IMR-90 (cell line): Measurements from ENCODE around the gene CELF5. TPM values are rescaled to one million over a fixed set of nuclear protein-coding genes. Genes with fewer than 3 reads are reported as not detected.

Experiments used
- ATAC-seq: fragments of 200-7000 bp; cut with Tn5 transposase; 2 replicates; pipeline ENCODE4 v1.9.1; 2020; ENCODE audit warnings: low read depth, mild to moderate bottlenecking, moderate library complexity
- BruUV-seq: library from RNA; stranded (reverse); fragments of 400-500 nt; replicated peaks from 2 replicates; lab custom pipeline; 2021; lab: Mats Ljungman, UMichigan
- CTCF ChIA-PET: fragments of 300-600 bp; formaldehyde crosslinking; extraction: SDS; loops from one replicate; lab custom pipeline; 2021; ENCODE audit warnings: antibody characterized with exemption; lab: Yijun Ruan, JAX
- POLR2A ChIA-PET: fragments of 300-600 bp; sonication (Branson Sonifier 250); formaldehyde crosslinking; loops from one replicate; lab custom pipeline; 2022; ENCODE audit warnings: antibody characterized with exemption; ENCODE audit not compliant: unreplicated experiment; lab: Charles Lee
- DNase-seq: peaks from one replicate; pipeline ENCODE4 v3.0.0; 2013
- H2AFZ ChIP-seq: replicated peaks from 2 replicates; pipeline ENCODE3; 2013; ENCODE audit warnings: low read length, mild to moderate bottlenecking; ENCODE audit not compliant: poor library complexity
- H2AK5ac ChIP-seq: 2 replicates; pipeline ENCODE4 v1.6.1; 2013; ENCODE audit warnings: low read depth, low read length, inconsistent platforms
- H2AK9ac ChIP-seq: replicated peaks from 2 replicates; pipeline ENCODE3; 2013; ENCODE audit warnings: mild to moderate bottlenecking, low read depth, low read length, moderate library complexity; ENCODE audit not compliant: poor library complexity
- H2BK120ac ChIP-seq: 2 replicates; pipeline ENCODE4 v1.6.1; 2013; ENCODE audit warnings: low read depth, low read length, inconsistent platforms
- H2BK15ac ChIP-seq: 3 replicates; pipeline ENCODE4 v1.6.1; 2013; ENCODE audit warnings: low read depth, low read length, inconsistent platforms
- H2BK20ac ChIP-seq: 2 replicates; pipeline ENCODE4 v1.6.1; 2013; ENCODE audit warnings: low read depth, mild to moderate bottlenecking, inconsistent platforms, low read length, moderate library complexity
- H2BK5ac ChIP-seq: 2 replicates; pipeline ENCODE4 v1.6.1; 2013; ENCODE audit warnings: mild to moderate bottlenecking, low read depth, low read length, inconsistent platforms; ENCODE audit not compliant: poor library complexity, severe bottlenecking
- H3K14ac ChIP-seq: replicated peaks from 2 replicates; pipeline ENCODE4 v1.6.1; 2013; ENCODE audit warnings: low read depth, low read length, inconsistent platforms
- H3K18ac ChIP-seq: 2 replicates; pipeline ENCODE4 v1.6.1; 2013; ENCODE audit warnings: low read depth, low read length, control low read depth
- H3K23ac ChIP-seq: 2 replicates; pipeline ENCODE4 v1.6.1; 2013; ENCODE audit warnings: low read depth, low read length, inconsistent platforms
- H3K27ac ChIP-seq: 2 replicates; pipeline ENCODE4 v1.5.1; 2013; ENCODE audit warnings: mild to moderate bottlenecking, control low read depth, low read length; ENCODE audit not compliant: insufficient read depth
- H3K27me3 ChIP-seq: 2 replicates; pipeline ENCODE4 v1.6.1; 2013; ENCODE audit warnings: low read length; ENCODE audit not compliant: control insufficient read depth, insufficient read depth
- H3K36me3 ChIP-seq: 2 replicates; pipeline ENCODE4 v1.6.1; 2013; ENCODE audit warnings: low read length, mixed read lengths; ENCODE audit not compliant: control insufficient read depth, insufficient read depth
- H3K4ac ChIP-seq: 2 replicates; pipeline ENCODE4 v1.6.1; 2013; ENCODE audit warnings: low read depth, low read length, inconsistent platforms
- H3K4me1 ChIP-seq: 2 replicates; pipeline ENCODE4 v1.6.1; 2013; ENCODE audit warnings: low read length, mixed read lengths; ENCODE audit not compliant: control insufficient read depth, insufficient read depth
- H3K4me2 ChIP-seq: 2 replicates; pipeline ENCODE4 v1.6.1; 2013; ENCODE audit warnings: low read depth, mild to moderate bottlenecking, control low read depth, low read length, moderate library complexity
- H3K4me3 ChIP-seq: 2 replicates; pipeline ENCODE4 v1.5.1; 2013; ENCODE audit warnings: low read depth, mild to moderate bottlenecking, control low read depth, low read length, moderate library complexity; ENCODE audit not compliant: insufficient read depth
- H3K56ac ChIP-seq: 2 replicates; pipeline ENCODE4 v1.6.1; 2013; ENCODE audit warnings: low read length, inconsistent platforms; ENCODE audit not compliant: insufficient read depth; ENCODE audit errors: extremely low read depth
- H3K79me1 ChIP-seq, 2 experiments: 2 replicates each; pipeline ENCODE4 v1.6.1; 2013; ENCODE audit warnings: low read length in 2 of 2, inconsistent platforms in 1 of 2, low read depth in 1 of 2
- H3K9ac ChIP-seq: 2 replicates; pipeline ENCODE4 v1.6.1; 2013; ENCODE audit warnings: low read depth, low read length, control low read depth
- H3K9me1 ChIP-seq: 2 replicates; pipeline ENCODE4 v1.6.1; 2013; ENCODE audit warnings: low read length, inconsistent platforms; ENCODE audit not compliant: insufficient read depth
- H3K9me3 ChIP-seq: 2 replicates; pipeline ENCODE4 v1.6.1; 2013; ENCODE audit warnings: low read length; ENCODE audit not compliant: control insufficient read depth, insufficient read depth
- H4K20me1 ChIP-seq: 2 replicates; pipeline ENCODE4 v1.6.1; 2013; ENCODE audit warnings: low read length, inconsistent platforms; ENCODE audit not compliant: insufficient read depth
- H4K5ac ChIP-seq: 2 replicates; pipeline ENCODE4 v1.6.1; 2013; ENCODE audit warnings: mild to moderate bottlenecking, low read depth, low read length, control low read depth
- H4K8ac ChIP-seq, 2 experiments: 2 replicates each; pipeline ENCODE4 v1.6.1; 2013; ENCODE audit warnings: low read depth in 2 of 2, low read length in 2 of 2, control low read depth in 1 of 2, inconsistent platforms in 1 of 2
- H4K91ac ChIP-seq: 2 replicates; pipeline ENCODE4 v1.6.1; 2013; ENCODE audit warnings: low read depth, low read length, inconsistent platforms; ENCODE audit not compliant: insufficient read depth
- BHLHE40 ChIP-seq: fragments of 150-350 bp; IDR thresholded peaks from 2 replicates; pipeline ENCODE4 v1.6.1; 2016; ENCODE audit warnings: mild to moderate bottlenecking, low read depth, low read length
- MXI1 ChIP-seq: IDR thresholded peaks from 2 replicates; pipeline ENCODE4 v1.6.1; 2012; ENCODE audit warnings: low read depth, mild to moderate bottlenecking, low read length, moderate library complexity, borderline replicate concordance
- RCOR1 ChIP-seq: IDR thresholded peaks from 2 replicates; pipeline ENCODE4 v1.6.1; 2012; ENCODE audit warnings: mild to moderate bottlenecking, low read length, improper control_type of control experiment; ENCODE audit not compliant: insufficient replicate concordance
- WGBS, 2 experiments: methylation state at CpG; one replicate each; pipeline versions ENCODE4 v1.1.5 to v1.1.7; 2013; ENCODE audit warnings: missing lambda C conversion rate in 2 of 2; ENCODE audit not compliant: insufficient read length in 1 of 2; ENCODE audit errors: extremely low coverage in 2 of 2; 5-methylcytosine and 5-hydroxymethylcytosine counted together
- dilution Hi-C: fragments of 300-500 bp; cut with HindIII; formaldehyde crosslinking; loops from one replicate; pipeline ENCODE4 v1.14.3; 2018; ENCODE audit warnings: low sequenced_read_pairs; ENCODE audit not compliant: unreplicated experiment
- in situ Hi-C: fragments of 300-500 bp; cut with MboI; formaldehyde crosslinking; loops from 3 replicates; pipeline ENCODE4 v1.14.3; 2019; ENCODE audit warnings: low sequenced_read_pairs, inconsistent platforms, mixed read lengths
- intact Hi-C: fragments of 100-400 bp; cut with micrococcal nuclease; formaldehyde crosslinking; loops from 2 replicates; pipeline ENCODE4 v1.10.0; 2022
- polyA plus RNA-seq, 3 experiments: library from polyadenylated mRNA; depleted of rRNA; stranded (reverse); fragments of >200 nt; gene quantifications; 2 replicates each; pipeline ENCODE4 v1.2.3, GENCODE V29; 2012; ENCODE audit warnings: low replicate concordance in 1 of 3
- total RNA-seq: library from RNA; depleted of rRNA; stranded (reverse); fragments of >200 nt; gene quantifications from 2 replicates; pipeline ENCODE4 v1.2.3, GENCODE V29; 2012

Gene CELF5
- total and polyA plus RNA-seq, 2 of the 4 experiments (the other 2 are of a cell fraction): 0.02 TPM; not detected in 1

DNA sequence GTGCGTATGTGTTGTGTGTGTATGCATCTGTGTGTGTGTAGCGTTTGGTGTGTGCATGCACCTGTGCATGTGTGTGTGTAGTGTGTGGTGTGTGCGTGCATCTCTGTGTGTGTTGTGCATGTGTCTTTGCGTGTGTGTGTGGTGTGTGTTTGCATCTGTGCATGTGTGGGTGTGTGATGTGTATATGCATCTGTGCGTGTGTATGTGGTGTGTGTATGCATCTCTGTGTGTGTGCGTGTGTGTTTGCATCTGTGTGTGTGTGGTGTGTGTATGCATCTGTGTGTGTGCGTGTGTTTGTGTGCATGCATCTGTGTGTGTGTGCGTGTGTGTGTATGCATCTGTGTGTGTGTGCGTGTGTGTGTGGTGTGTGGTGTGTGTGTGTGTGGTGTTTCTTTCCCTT lies 20.6 kb downstream of the CELF5 start:
- Histone ChIP-seq H2BK5ac (peak overlapping the region; percentile 53), H3K4ac (no peak overlapping the region), H3K4me1 (no peaks in the 10 kb centered on the region), H3K27ac (no peak overlapping the region), H3K56ac (no peak overlapping the region), H2BK120ac (no peak overlapping the region), H3K27me3 (no peaks in the 10 kb centered on the region; the same call in 1 of the 2 replicates), H3K14ac (no peak overlapping the region), H3K18ac (no peak overlapping the region), H4K5ac (no peak overlapping the region), H4K20me1 (peaks cover 6% of the 10 kb centered on the region; the same call in 1 of the 2 replicates), H3K9me3 (no peaks in the 10 kb centered on the region), H3K4me3 (no peak overlapping the region), H3K36me3 (no peaks in the 10 kb centered on the region), H3K79me1 (no peaks in the 10 kb centered on the region), H3K4me2 (no peak overlapping the region), H2AFZ (peak overlapping the region; percentile 51), H3K23ac (no peak overlapping the region), H2AK9ac (no peak overlapping the region), H4K91ac (no peak overlapping the region), H3K9ac (no peak overlapping the region), H4K8ac (no peak overlapping the region), H2BK20ac (no peak overlapping the region), H3K9me1 (peaks cover 13% of the 10 kb centered on the region), H2AK5ac (no peak overlapping the region), H2BK15ac (no peak overlapping the region)
- ChIA-PET CTCF (no interaction called here), POLR2A (no interaction called here)
- DNase-seq (no peak), ATAC-seq (no peak)
- TF ChIP-seq BHLHE40: no peak
- no peak for TF ChIP-seq RCOR1
- TF ChIP-seq MXI1: no peak
- dilution Hi-C loops: no loop called here
- in situ Hi-C loops: no loop called here
- no TSS peak for BruUV-seq
- intact Hi-C loops: no loop called here
- whole genome bisulfite sequencing, 2 experiments: 83% methylated on average over 4 of the region's 9 CpGs; no CpG with 5 or more reads in 1 of the 2 experiments
